Measurements from ENCODE around the gene ZNF688. TPM values are rescaled to one million over a fixed set of nuclear protein-coding genes. Genes with fewer than 3 reads are reported as not detected.

Gene ZNF688
- total and polyA plus RNA-seq, 2 experiments from 2014 or later = 4.0 to 4.4 TPM

DNA sequence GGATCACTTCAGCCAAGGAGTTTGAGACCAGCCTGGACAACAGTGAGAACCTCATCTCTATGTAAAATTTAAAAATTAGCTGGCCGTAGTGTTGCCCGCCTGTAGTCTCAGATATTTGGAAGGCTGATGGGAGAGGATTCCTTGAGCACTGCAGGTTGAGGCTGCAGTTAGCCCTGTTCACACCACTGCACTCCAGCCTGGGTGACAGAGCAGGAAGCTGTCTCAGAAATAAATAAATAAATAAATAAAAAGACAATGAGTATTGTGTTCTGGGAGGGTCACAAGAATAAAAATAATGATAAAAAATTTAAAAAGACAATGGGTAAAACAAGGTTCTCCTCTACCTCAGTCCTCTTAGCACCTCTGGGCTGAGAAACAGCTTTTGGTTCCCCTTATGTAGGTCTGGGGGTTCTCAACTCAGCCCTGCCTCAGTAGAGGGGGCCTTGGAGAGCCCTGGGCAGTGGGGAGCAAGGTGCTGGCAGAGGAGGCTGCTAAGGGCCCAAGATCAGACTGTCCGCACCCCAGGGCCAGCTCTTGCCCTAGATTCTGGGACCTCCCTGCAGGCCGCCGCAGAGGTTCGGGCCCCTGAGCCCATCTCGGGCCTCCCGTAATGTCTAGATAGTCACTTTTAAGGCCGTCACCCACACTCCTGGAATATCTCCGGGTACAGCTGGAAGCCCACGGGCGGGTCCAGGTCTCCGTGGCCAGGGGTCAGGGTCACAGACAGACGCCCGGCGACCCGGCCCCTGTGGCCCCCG, 16.8 kb downstream of the ZNF688 start:
- peaks cover 14% of the 10 kb centered on the region for H3K4me1 ChIP-seq (ENCODE audit: insufficient read depth)
- no peaks in the 10 kb centered on the region for H3K27me3 ChIP-seq (ENCODE audit: insufficient read depth)
- no peak overlapping the region for H3K4me3 Mint-ChIP-seq
- no peak overlapping the region for H2AFZ ChIP-seq
- H3K9me3 Mint-ChIP-seq = no peaks in the 10 kb centered on the region; the same call in 2 of the 3 replicates
- 0 out of 2 replicates have a peak, but pooled peaks cover 3% of the 10 kb centered on the region for H3K9me2 ChIP-seq (ENCODE audit: insufficient read depth)
- H3F3A ChIP-seq (replicated peaks; ENCODE audit: low read depth) = 0 out of 2 replicates have a peak, but pooled peaks cover 14% of the 10 kb centered on the region
- no peaks in the 10 kb centered on the region for H4K20me1 ChIP-seq (replicated peaks; ENCODE audit: insufficient read depth)
- no peak overlapping the region for H3K4me3 ChIP-seq
- ATAC-seq = no peak
- TF ChIP-seq CREB1 (CRISPR knock-in tag; IDR thresholded peaks at IDR 0.05; ENCODE audit: low read depth) = no peak
- TF ChIP-seq, protein P1, sequence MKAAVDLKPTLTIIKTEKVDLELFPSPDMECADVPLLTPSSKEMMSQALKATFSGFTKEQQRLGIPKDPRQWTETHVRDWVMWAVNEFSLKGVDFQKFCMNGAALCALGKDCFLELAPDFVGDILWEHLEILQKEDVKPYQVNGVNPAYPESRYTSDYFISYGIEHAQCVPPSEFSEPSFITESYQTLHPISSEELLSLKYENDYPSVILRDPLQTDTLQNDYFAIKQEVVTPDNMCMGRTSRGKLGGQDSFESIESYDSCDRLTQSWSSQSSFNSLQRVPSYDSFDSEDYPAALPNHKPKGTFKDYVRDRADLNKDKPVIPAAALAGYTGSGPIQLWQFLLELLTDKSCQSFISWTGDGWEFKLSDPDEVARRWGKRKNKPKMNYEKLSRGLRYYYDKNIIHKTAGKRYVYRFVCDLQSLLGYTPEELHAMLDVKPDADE (IDR thresholded peaks at IDR 0.05) = no peak
- TF ChIP-seq, protein P2, sequence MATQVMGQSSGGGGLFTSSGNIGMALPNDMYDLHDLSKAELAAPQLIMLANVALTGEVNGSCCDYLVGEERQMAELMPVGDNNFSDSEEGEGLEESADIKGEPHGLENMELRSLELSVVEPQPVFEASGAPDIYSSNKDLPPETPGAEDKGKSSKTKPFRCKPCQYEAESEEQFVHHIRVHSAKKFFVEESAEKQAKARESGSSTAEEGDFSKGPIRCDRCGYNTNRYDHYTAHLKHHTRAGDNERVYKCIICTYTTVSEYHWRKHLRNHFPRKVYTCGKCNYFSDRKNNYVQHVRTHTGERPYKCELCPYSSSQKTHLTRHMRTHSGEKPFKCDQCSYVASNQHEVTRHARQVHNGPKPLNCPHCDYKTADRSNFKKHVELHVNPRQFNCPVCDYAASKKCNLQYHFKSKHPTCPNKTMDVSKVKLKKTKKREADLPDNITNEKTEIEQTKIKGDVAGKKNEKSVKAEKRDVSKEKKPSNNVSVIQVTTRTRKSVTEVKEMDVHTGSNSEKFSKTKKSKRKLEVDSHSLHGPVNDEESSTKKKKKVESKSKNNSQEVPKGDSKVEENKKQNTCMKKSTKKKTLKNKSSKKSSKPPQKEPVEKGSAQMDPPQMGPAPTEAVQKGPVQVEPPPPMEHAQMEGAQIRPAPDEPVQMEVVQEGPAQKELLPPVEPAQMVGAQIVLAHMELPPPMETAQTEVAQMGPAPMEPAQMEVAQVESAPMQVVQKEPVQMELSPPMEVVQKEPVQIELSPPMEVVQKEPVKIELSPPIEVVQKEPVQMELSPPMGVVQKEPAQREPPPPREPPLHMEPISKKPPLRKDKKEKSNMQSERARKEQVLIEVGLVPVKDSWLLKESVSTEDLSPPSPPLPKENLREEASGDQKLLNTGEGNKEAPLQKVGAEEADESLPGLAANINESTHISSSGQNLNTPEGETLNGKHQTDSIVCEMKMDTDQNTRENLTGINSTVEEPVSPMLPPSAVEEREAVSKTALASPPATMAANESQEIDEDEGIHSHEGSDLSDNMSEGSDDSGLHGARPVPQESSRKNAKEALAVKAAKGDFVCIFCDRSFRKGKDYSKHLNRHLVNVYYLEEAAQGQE (IDR thresholded peaks at IDR 0.05; ENCODE audit: unreplicated experiment) = no peak
- TF ChIP-seq EZH2 (IDR thresholded peaks at IDR 0.05; ENCODE audit: low read depth, unreplicated experiment) = no peak
- no peak for TF ChIP-seq ZNF114 (CRISPR knock-in tag; IDR thresholded peaks at IDR 0.05)
- peaks cover 12% of the 10 kb centered on the region for H3K27me3 Mint-ChIP-seq (ENCODE audit: insufficient read depth, low read depth, poor library complexity)
- no peak overlapping the region for H3K27ac Mint-ChIP-seq
- H3K79me2 ChIP-seq (replicated peaks; ENCODE audit: insufficient read depth) = peaks cover 3% of the 10 kb centered on the region; the same call in 1 of the 2 replicates
- H3K36me3 Mint-ChIP-seq (ENCODE audit: low read depth) = peaks cover 21% of the 10 kb centered on the region
- no peak overlapping the region for H3K4me2 ChIP-seq
- peaks cover 18% of the 10 kb centered on the region for H3K4me1 Mint-ChIP-seq
- H3K36me3 ChIP-seq (ENCODE audit: insufficient read depth) = no peaks in the 10 kb centered on the region; the same call in 1 of the 2 replicates
- DNase-seq (ENCODE audit: low spot score) = no peak
- no peak overlapping the region for H3K27ac ChIP-seq (ENCODE audit: low read depth)

DNA sequence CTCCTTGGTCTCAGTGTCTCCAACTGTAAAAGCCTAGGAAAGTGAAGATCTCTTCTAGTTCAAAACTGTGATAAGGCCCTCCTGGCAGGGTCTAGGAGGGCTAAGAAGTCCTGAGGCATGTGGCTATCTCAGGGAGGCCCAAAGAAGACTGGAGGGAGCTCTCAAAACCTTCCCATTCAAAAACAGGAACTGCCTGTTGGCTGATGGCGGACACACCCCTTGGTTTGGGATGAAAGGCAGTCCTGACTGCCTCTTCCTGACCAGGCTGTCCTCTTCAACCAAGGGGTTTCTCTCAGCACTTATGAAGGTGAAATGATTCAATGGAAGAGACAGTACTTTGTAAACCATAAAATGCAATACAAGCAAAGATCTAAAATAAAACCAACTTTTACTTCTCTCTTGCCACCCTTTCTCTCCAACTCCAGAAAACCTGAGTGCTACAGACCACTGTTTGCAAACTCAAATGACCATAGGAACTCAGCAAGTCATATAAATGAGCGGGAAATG, 18.1 kb downstream of the ZNF688 start:
- H3K4me3 Mint-ChIP-seq = no peak overlapping the region
- H3K4me1 Mint-ChIP-seq = peaks cover 15% of the 10 kb centered on the region
- ATAC-seq (no peak), DNase-seq (ENCODE audit: low spot score) (no peak)
- H3K4me1 ChIP-seq (ENCODE audit: insufficient read depth) = peaks cover 19% of the 10 kb centered on the region
- H4K20me1 ChIP-seq (replicated peaks; ENCODE audit: insufficient read depth) = no peaks in the 10 kb centered on the region
- H3K4me3 ChIP-seq = no peak overlapping the region
- TF ChIP-seq STAT1 (IDR thresholded peaks at IDR 0.05; ENCODE audit: unreplicated experiment) = no peak
- H3K27me3 ChIP-seq (ENCODE audit: insufficient read depth) = no peaks in the 10 kb centered on the region
- 0 out of 2 replicates have a peak, but pooled peaks cover 3% of the 10 kb centered on the region for H3F3A ChIP-seq (replicated peaks; ENCODE audit: low read depth)
- no peak overlapping the region for H3K4me2 ChIP-seq
- H3K9me2 ChIP-seq (ENCODE audit: insufficient read depth) = no peaks in the 10 kb centered on the region
- no peak overlapping the region for H3K27ac ChIP-seq (ENCODE audit: low read depth)
- H3K27me3 Mint-ChIP-seq (ENCODE audit: insufficient read depth, low read depth, poor library complexity) = peaks cover 2% of the 10 kb centered on the region
- H2AFZ ChIP-seq = no peak overlapping the region
- no peaks in the 10 kb centered on the region; the same call in 2 of the 3 replicates for H3K9me3 Mint-ChIP-seq
- no peak overlapping the region for H3K27ac Mint-ChIP-seq
- H3K36me3 Mint-ChIP-seq (ENCODE audit: low read depth) = peaks cover 21% of the 10 kb centered on the region
- no peaks in the 10 kb centered on the region; the same call in 1 of the 2 replicates for H3K36me3 ChIP-seq (ENCODE audit: insufficient read depth)
- H3K79me2 ChIP-seq (replicated peaks; ENCODE audit: insufficient read depth) = peaks cover 3% of the 10 kb centered on the region; the same call in 1 of the 2 replicates

Measured in GM23338 (cell line).